ENCODE results near the gene RNF32. TPM values are rescaled to one million over a fixed set of nuclear protein-coding genes. Genes with fewer than 3 reads are reported as not detected.

Gene RNF32
- total and polyA plus RNA-seq, 12 donors = 0.26 to 8.5 (median 0.92) TPM

- 17 to 49% (median 33%) methylated on average over 42 to 84 of the region's 84 CpGs for WGBS, 4 donors
- no peaks in the 10 kb centered on the region for H3K27me3 ChIP-seq
- TF ChIP-seq POLR2A (IDR thresholded peaks at IDR 0.05) (no peak), CTCF (IDR thresholded peaks at IDR 0.05) (no peak)
- peaks cover 0 to 3% of the 10 kb centered on the region in 2 donors for H3K4me1 ChIP-seq (replicated peaks in 1 of 2)
- H3K27ac ChIP-seq = peak overlapping the region in 1 of 5 donors; percentile 56
- H3K36me3 ChIP-seq (replicated peaks in 1 of 2) = no peaks in the 10 kb centered on the region
- intact Hi-C loops (cut with DNase I) = loop anchor here in 1 of 2 donors (10.0 kb wide), 1 partner anchor 803 kb away; no protein-coding TSS in a partner anchor
- DNase-seq = peak in 1 of 7 donors; percentile 13
- H3K9me3 ChIP-seq (replicated peaks in 1 of 3) = no peaks in the 10 kb centered on the region
- peak overlapping the region; percentile 18 to 65 (median 30) for H3K4me3 ChIP-seq
Measured at GRCh38 chr7:156607332-156608172, 33.0 kb upstream of the RNF32 start.

GRCh38 chr7:156608173-156608478 lies 32.4 kb upstream of the RNF32 start:
- Histone ChIP-seq H3K4me3 (peak overlapping the region in 3 of 4 donors; percentile 22 to 65 (median 37)), H3K27me3 (no peaks in the 10 kb centered on the region), H3K27ac (peak overlapping the region in 1 of 5 donors; percentile 56), H3K9me3 (replicated peaks in 1 of 3) (no peaks in the 10 kb centered on the region), H3K36me3 (replicated peaks in 1 of 2) (no peaks in the 10 kb centered on the region), H3K4me1 (replicated peaks in 1 of 2) (peaks cover 0 to 3% of the 10 kb centered on the region in 2 donors)
- intact Hi-C loops (cut with DNase I) = loop anchor here in 1 of 2 donors (10.0 kb wide), 1 partner anchor 803 kb away; no protein-coding TSS in a partner anchor
- no peak for TF ChIP-seq POLR2A (IDR thresholded peaks at IDR 0.05)
- TF ChIP-seq CTCF (IDR thresholded peaks at IDR 0.05) = no peak
- 12 to 40% (median 24%) methylated on average over 15 to 17 of the region's 17 CpGs for WGBS, 4 donors
- DNase-seq = peak in 4 of 7 donors; percentile 11 to 43 (median 32)

GRCh38 chr7:156609010-156609877 lies 31.3 kb upstream of the RNF32 start:
- no peaks in the 10 kb centered on the region for H3K9me3 ChIP-seq (replicated peaks in 1 of 3)
- H3K36me3 ChIP-seq (replicated peaks in 1 of 2) = no peaks in the 10 kb centered on the region
- TF ChIP-seq CTCF (IDR thresholded peaks at IDR 0.05) = no peak
- intact Hi-C loops (cut with DNase I) = loop anchor here in 1 of 2 donors (10.0 kb wide), 1 partner anchor 804 kb away; no protein-coding TSS in a partner anchor
- H3K4me3 ChIP-seq = no peak overlapping the region
- H3K4me1 ChIP-seq (replicated peaks in 1 of 2) = peaks cover 0 to 3% of the 10 kb centered on the region in 2 donors
- DNase-seq = peak in 1 of 7 donors; percentile 11
- WGBS, 4 donors = 76 to 79% (median 77%) methylated on average over 7 of the region's 7 CpGs
- H3K27ac ChIP-seq = peak overlapping the region in 1 of 5 donors; percentile 20
- H3K27me3 ChIP-seq = no peaks in the 10 kb centered on the region

- no peak for DNase-seq
- Histone ChIP-seq H3K27ac (no peak overlapping the region), H3K36me3 (replicated peaks in 1 of 2) (no peaks in the 10 kb centered on the region), H3K4me1 (replicated peaks in 1 of 2) (peaks cover 0 to 3% of the 10 kb centered on the region in 2 donors), H3K27me3 (no peaks in the 10 kb centered on the region), H3K4me3 (no peak overlapping the region), H3K9me3 (replicated peaks in 1 of 3) (no peaks in the 10 kb centered on the region)
- TF ChIP-seq CTCF (IDR thresholded peaks at IDR 0.05) = no peak
- TF ChIP-seq POLR2A (IDR thresholded peaks at IDR 0.05) = no peak
- intact Hi-C loops (cut with DNase I) = no loop called here
- WGBS, 4 donors = 92 to 94% (median 92%) methylated on average over 11 of the region's 11 CpGs
Measured at GRCh38 chr7:156610130-156610529, 30.4 kb upstream of the RNF32 start.
